ENCODE data around the gene MRGPRF.

DNA sequence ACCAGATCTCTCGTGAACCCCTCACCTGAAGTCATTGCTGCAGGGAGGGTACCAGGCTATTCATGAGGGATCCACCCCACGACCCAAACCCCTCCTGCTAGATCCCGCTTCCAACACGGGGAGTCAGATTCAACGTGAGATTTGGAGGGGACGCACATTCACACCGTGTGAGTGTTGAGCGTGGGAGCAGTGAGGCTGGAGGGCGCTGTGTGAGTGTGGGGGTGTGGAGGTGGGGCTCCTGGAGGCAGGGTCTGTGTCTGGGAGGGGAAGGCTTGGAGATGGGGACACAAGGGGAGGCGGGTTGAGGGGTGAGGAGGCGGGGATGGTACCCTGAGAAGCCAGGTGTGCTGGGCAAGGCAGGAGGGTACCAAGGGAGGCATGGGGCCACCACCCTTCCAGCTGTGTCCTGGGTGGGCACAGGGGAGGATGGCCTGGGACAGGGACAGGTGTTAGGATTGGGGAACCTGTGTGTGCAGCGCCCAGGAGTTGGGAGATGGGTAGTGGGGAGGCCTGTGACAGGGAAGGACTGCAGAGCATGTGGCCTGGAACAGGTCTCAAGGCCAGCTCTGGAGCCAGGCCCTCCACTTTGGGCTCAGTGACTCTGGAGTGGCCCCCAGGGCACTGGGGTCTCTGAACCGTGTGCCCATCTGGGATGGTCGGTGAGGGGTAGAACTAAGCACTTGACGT, 49.3 kb upstream of the MRGPRF start:
- TF ChIP-seq RNF2 (IDR thresholded peaks at IDR 0.05; ENCODE audit: borderline replicate concordance, low read depth, low read length, missing control alignments, poor library complexity, severe bottlenecking) (no peak), SIN3A (conservative IDR thresholded peaks at IDR 0.05 in 1 of 2, IDR thresholded peaks at IDR 0.05 in 1 of 2; ENCODE audit: low read depth in 1 of 2, low read length in 2 of 2) (no peak), SP2 (IDR thresholded peaks at IDR 0.05; ENCODE audit: low read length) (no peak), JUND (IDR thresholded peaks at IDR 0.05; ENCODE audit: low read length) (no peak), EZH2 (IDR thresholded peaks at IDR 0.05; ENCODE audit: low read depth, low read length, severe bottlenecking) (no peak), ZNF274 (IDR thresholded peaks at IDR 0.05; ENCODE audit: borderline replicate concordance, extremely low read depth, low read length) (no peak), YY1 (IDR thresholded peaks at IDR 0.05; ENCODE audit: low read depth, low read length) (no peak), BACH1 (IDR thresholded peaks at IDR 0.05; ENCODE audit: low read length) (no peak), POLR2A (IDR thresholded peaks at IDR 0.05; ENCODE audit: control extremely low read depth in 1 of 2, low read depth in 2 of 2, low read length in 2 of 2) (no peak)
- TF ChIP-seq, protein P1, sequence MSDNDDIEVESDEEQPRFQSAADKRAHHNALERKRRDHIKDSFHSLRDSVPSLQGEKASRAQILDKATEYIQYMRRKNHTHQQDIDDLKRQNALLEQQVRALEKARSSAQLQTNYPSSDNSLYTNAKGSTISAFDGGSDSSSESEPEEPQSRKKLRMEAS (IDR thresholded peaks at IDR 0.05) = no peak
- TF ChIP-seq, protein P2, sequence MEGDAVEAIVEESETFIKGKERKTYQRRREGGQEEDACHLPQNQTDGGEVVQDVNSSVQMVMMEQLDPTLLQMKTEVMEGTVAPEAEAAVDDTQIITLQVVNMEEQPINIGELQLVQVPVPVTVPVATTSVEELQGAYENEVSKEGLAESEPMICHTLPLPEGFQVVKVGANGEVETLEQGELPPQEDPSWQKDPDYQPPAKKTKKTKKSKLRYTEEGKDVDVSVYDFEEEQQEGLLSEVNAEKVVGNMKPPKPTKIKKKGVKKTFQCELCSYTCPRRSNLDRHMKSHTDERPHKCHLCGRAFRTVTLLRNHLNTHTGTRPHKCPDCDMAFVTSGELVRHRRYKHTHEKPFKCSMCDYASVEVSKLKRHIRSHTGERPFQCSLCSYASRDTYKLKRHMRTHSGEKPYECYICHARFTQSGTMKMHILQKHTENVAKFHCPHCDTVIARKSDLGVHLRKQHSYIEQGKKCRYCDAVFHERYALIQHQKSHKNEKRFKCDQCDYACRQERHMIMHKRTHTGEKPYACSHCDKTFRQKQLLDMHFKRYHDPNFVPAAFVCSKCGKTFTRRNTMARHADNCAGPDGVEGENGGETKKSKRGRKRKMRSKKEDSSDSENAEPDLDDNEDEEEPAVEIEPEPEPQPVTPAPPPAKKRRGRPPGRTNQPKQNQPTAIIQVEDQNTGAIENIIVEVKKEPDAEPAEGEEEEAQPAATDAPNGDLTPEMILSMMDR (IDR thresholded peaks at IDR 0.05; ENCODE audit: control extremely low read depth in 1 of 3, insufficient read depth in 1 of 3, low read depth in 1 of 3, low read length in 3 of 3) = no peak
- TF ChIP-seq, protein P3, sequence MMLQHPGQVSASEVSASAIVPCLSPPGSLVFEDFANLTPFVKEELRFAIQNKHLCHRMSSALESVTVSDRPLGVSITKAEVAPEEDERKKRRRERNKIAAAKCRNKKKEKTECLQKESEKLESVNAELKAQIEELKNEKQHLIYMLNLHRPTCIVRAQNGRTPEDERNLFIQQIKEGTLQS (IDR thresholded peaks at IDR 0.05; ENCODE audit: insufficient read depth, low read depth, low read length) = no peak

All from H1 (cell line).